CD4-positive, alpha-beta T cell treated with Interleukin-10 for 1 hour (primary cell): Measurements from ENCODE around the gene FRK.
"Not testable (repeated sequence)": the region's sequence is repeated elsewhere in the genome, so short reads cannot be mapped to it uniquely, and the experiment has no call there.

Experiments used
- DNase-seq: peaks from one replicate; pipeline ENCODE4 v3.0.0-alpha.2; 2020

Gene FRK

DNA sequence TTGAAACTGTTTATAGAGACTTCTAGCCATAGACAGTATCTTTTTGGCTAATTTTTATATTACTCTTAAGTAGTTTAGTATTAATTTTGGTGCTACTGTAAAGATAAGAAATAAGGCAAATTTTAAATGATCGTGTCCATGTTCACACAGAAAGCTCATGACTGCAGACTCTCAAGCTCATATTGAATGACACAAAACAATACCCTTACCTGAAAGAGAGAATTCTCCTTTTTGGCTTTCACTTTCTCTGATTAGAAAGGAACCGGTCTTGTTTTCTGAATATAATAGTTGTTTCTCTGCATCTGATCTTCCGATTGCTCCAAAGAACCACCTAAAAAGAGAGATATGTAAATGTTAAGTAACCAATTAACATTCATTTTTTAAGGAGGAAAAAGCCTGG is 57.0 kb downstream of the FRK start:
- no peak for DNase-seq

DNA sequence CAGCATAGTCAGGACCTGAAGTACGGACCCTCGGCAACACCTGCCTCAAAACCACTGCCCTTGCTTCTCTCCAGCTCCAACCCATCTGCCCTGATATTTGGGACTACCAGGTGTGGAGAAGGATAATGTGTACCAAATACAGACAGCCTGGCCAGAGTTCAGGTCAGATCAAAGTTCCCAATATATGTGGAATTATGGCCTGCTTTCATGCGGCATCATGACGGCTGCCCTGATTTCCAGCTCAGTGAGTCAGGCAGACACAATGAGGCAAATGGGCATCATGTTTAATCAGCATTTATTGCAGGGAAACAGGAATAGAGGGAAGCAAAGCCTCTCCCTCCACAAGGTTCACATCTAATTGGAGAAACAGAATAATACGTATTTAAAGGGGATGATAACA is 57.9 kb downstream of the FRK start:
- no peak for DNase-seq

DNA sequence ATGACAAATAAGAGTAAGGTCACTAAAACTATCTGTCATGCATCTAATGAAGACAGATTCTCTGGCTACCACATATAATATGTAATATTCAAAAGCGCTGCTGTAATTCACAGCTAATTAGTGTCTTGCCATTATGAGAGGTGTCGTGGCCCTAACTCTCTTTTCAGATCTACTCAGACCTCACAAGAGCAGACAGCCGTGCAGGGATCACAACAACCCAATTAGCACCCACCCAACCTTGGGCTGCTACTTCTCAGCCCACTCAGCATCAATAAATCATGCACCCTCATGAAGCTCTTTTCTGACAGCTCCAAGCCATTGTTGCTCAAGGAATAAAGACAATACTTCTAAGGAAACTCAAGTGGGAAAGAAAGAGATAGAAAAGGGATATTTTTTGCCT is 61.5 kb downstream of the FRK start:
- DNase-seq: no peak

DNA sequence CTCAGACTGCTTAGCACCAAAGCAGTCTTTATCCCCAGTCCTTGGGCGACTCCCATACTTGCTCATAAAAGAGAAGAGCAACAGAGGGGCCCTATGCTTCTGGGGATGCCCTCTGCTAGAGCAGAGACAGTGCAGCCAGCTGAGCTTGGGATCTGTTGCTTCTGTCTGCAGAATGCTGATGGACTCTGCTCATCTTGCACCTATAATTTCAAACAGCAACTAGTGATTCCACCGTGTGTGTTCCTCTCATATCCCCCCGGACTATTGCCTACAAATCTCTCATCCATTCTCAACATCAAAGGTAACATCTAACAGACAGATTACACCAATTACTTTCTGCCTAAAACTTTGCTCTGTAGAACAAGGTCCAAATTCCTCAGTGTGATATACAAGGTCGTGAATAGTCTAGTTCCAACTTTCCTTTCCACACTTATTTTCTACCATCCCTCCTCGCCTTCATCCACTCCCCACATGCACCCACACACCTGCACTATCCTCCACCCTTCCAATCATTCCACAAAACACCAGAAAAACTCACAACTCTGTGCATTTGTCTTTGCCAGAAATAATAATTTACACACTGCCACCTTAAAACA is 62.6 kb downstream of the FRK start:
- no peak for DNase-seq

DNA sequence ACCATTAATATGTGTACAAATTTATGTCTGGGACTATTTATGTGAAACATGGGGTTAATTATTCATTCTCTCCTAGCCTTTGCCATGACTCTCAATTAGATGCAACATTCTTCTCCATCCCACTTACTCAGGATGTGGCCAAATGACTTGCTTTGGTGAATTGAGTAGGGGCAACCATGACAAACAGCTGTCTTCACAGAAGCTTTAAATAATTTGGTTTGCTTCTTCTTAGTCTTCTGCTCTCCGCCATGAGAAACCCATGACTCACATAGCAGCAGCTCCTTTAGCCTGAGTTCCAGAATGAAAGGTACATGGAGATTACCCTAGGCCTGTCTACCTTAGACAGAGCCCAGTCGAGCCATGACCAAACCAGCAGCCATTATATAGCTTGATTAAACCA is 74.7 kb downstream of the FRK start:
- DNase-seq: no peak

DNA sequence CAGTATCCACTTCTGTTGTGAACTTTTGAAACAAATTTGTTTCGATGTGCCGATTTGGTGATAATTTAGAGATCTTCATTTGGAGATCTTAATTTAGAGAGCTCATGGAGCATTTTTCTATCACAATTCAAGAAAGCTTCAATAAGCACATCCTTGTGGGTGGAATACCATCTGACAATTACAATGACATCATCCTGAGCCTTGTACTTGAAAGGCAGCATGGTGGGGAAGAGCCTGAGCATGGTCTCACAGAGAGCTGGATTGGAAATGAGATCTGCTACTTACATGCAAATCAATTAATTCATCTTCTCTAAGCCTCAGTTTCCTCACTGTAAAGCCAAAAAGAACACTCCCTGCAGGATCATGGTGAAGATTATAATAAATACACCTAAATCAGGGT is 75.9 kb downstream of the FRK start:
- no peak for DNase-seq

DNA sequence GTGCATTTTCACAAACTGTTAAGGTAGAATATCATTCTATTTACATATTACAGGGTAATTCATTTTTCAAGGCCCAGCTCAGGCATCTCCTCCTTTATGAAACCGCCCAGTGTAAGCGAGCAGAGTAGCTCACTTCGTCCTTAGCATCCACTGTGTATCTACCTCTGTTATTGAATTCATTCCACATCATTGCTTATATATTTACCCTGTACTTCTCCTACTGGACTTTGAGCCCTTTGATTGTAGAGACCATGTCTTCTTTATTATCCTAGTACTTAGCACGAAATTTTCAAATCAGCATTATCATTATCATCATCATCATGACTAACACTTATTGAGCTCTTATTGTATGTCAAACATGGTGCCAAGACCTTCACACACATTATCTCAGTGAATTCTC is 76.7 kb downstream of the FRK start:
- DNase-seq: no peak

DNA sequence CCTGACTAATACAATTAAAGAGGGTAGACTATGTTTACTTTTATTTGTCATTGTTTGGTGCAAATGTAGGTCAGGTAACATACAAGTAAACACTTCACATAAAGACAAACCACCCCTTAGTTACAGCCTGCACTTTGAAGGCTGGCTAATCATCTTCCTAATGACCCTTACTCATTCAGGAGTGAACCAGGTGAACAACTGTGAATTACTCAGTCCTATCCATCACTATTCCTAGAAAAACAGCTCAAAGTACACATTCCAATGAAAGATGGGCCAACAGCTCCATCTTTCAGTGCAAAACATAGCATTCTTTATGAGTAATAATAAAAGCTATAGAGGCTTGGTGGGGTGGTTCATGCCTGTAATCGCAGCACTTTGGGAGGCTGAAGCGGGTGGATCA is 78.2 kb downstream of the FRK start:
- DNase-seq: no peak

DNA sequence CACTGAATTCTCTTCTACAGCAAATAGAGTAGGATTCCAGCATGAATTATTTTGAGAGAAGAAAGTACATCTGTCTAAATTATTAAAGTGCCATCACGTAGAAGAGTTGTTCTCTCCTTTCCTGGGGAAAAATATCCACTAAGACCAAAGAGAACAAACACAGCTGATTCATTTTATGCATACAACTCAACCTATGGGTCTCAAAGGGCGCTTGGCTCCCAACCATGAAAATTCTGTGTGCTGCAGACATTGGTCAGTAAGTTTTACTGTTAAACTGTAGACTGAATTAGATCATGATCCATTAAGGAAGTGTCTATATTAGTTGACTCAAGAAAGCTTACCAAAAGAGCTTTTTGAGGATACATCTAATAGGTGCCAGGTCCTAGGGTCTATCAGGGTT is 83.5 kb downstream of the FRK start:
- no peak for DNase-seq

DNA sequence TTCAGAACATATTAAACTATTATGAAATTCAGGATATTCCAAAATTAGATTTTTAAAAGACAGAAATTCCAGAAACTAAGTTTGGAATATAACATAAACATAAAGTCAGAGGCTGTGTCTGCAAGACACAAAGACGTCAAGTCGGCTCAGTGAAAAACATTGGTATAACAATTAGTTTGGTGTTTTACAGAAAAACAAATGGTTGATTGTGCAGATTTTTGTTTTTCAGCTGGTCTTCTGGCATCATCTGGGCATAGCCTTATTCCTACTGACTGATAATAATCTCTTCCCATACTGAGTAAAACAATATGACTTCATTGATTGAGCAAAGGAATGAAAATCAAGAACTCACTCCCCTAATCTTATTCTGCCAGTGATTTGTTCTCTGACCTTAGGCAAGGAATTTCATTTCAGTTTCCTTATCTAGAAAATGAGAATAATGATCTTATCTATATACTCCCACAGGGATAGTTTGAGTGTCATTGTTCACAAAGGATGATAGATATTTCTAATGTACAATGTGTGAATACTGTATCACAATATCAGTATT is 84.3 kb downstream of the FRK start:
- no peak for DNase-seq

DNA sequence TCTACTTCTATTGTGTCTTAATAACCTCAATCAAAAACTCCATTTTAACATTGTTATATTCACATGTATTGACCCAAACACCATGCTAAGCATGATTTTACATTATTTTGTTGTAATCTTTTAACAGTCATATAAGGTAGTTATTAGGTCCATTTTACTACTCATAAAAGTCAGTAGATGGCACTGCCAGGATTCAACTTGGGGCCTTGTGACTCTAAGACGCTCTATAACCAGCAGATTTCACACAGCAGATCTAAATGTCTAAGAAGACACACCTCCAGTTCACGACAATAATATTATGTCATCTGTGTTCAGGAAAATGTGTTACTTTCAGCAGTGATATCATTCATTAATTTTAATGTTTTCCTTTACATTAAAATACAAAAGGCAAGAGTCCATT is 88.0 kb downstream of the FRK start:
- DNase-seq: no peak

DNA sequence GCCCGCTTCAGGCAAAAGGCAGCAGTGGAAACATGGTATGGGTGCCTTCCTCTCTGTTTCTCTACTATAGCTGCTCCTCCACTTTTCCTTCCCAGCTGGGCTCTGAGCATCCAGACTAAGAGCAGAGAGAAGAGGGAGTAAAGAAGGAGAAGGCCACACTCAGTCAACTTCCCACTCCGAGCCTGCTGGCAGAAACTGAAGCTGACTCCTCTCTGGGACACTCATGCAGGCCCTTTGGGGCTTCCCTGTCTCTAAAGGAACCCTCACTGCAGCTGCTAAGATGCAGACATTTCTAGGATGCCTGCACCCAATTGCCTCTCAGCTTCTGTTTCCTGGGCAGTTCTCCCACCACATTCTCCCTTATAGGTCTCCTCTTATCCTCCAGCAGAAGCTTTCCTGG is 88.9 kb downstream of the FRK start:
- no peak for DNase-seq

DNA sequence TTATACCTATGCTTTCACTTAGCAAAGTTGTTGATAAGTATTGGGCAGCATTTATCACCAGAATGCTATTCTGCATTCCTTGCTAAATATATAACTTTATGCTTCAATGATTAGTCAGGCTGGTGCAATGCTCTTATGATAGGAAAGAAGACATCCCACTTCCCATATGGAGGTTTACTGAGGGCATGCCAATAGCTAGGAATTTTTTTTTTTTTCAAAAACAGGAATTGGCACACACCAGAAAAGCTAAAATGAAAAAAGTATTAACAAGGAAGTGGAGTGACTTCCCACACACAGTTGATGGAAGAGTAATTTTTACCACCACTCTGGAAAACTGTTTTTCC is 90.8 kb downstream of the FRK start:
- no peak for DNase-seq

DNA sequence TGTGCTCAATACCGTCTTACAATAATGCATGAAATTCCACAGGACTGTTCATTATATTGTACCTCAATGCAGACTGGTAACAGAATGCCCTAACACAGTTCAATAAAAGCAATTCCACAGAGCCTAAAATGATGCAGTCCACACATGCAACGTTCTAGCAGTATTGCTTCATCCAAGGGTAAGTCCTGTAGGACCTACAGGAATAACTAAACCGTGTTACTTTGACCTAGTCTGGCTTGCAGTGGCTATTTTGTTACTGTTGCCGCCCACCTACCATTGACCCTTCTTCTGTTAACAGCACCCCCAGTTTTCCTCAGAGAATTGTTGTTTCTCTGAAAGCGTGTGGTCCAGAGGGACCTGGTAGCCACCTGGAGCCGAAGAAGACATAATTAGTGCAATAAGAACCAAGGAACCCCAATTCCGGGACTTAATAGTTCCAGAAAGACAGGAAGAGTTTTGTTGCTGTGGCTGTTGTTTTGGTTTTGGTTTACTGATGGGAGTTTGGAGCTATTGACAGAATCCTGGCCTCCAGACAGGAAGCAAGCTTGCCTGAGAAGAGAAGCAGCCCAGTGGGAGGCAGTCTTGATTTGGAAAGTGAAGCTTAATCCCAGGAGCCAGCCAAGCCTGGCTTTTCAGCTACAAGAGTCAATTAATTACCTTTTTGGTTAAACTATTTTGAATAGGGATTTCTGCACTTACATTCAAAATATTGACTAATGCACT is 91.3 kb downstream of the FRK start:
- DNase-seq: no peak

DNA sequence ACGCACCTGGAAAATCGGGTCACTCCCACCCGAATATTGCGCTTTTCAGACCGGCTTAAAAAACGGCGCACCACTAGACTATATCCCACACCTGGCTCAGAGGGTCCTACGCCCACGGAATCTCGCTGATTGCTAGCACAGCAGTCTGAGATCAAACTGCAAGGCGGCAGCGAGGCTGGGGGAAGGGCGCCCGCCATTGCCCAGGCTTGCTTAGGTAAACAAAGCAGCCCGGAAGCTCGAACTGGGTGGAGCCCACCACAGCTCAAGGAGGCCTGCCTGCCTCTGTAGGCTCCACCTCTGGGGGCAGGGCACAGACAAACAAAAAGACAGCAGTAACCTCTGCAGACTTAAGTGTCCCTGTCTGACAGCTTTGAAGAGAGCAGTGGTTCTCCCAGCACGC is 100.4 kb downstream of the FRK start:
- not testable (repeated sequence) for DNase-seq

DNA sequence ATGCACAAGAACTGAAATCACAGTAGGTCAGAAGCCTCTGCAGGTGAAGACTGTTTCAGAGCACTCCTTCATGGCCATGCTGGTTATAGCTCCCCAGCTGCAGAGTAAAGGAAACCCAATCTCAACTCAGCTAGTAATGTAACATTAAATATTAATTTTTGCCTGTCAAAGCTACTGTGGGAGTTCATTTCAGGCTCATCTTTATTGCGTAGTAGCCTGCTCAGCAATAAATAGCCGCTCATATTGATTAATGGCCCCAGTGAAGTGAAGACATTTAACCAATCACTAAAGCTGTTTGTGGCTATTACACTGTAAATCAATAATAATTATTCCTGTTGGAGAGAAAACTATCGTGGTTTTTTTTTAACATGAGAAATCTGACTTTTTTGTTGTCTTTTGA is 101.7 kb downstream of the FRK start:
- no peak for DNase-seq

DNA sequence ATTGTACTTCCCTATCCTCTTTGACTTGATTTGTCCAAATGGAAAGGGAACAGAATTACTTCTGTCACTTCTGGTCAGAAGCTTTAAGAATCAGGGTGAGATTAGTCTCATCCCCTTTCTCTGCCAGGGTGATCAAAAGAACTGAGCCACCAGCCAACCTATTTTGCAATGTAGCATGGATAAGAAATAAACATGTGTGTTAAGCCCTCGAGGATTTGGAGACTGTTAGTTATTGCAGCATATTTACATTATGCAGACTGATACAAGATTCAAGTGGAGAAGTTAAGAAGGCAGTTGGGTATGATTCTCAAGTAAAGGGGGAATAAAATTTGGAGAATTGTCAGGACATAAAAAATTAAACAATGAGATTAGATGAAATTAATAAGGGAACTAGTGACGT is 106.0 kb downstream of the FRK start:
- no peak for DNase-seq

DNA sequence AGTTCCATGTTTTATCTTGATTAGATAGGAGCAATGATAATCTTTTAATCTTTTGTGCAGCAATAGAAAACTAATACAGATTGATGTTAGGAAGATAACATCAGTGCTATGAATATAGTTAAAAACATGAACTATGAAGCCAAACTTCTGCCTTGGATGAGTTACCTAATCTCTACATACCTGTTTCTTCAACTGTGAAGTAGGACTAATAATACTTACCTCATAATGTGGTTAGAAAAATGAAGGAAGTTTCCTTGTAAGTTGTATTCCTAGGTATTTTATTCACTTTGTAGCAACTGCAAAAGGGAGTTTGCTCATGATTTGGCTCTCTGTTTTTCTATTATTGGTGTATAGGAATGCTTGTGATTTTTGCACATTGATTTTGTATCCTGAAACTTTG is 111.9 kb downstream of the FRK start:
- DNase-seq: no peak

DNA sequence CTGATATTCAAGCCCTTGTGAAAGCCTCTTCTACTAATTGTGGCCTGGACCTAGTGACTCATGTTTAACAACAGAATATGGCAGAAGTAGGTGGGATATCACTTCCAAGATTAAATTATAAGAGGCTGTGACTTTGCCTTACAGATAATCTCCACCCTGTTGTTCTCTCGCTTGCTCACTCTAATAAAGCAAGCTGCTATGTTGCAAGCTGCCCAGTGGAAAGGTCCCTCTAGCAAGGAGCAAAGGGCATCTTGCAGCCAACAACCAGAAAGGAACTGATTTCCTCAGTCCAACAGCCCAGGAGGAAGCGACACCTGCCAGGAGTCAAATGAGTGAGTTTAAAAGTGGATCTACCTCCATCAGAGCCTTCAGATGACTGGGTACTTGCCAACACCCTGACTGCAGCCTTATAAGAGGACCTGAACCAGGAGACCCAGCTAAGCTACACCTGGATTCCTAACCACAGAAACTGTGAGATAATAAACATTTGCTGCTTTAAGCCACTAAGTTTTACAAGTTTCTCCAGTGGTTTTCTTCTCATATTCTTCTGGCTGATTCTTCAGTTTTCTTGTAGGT is 112.6 kb downstream of the FRK start:
- no peak for DNase-seq

DNA sequence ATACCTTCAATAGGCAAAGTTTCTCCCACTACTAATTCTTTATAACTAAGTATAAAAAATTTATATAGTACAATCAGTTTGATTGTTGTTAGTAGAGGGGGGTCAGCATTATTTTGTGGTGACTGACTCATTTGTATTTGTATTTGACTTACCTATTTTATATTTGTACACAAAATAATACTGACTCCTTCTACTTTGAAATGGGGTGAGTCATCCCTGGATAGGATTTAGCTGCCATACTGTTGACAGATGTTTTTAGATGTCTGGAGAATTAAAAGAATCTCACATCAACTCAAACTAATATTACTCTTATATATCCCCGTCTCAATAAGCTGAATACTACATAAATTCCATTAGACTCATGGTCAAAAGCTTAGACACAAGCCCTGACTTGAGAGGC is 114.9 kb downstream of the FRK start:
- no peak for DNase-seq

DNA sequence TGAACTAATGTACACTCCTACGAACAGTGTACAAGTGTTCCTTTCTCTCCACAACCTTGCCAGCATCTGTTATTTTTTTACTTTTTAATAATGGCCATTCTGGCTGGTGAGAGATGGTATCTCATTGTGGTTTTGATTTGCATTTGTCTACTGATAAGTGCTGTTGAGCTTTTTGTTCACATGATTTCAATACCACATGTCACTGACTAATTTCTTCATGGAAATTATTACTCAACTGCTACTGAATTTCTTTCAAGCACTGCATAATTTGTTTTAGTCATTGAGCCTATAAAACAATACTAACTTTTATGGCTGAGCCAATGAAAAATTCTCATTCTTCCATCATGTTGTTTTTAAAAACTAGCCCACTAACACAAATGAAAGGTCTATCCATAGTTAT is 115.4 kb downstream of the FRK start:
- DNase-seq: no peak

DNA sequence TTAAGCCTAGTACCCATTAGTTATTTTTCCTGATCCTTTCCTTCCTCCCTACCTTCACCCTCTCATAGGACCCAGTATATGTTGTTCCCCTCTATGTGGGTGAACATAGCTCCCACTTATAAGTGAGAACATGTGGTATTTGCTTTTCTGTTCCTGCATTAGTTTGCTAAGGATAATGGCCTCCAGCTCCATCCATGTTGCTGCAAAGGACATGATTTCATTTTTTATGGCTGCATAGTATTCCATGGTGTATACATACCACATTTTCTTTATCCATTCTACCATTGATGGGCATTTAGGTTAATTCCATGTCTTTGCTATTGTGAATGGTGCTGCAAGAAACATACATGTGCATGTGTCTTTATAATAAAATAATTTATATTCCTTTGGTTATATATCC is 115.9 kb downstream of the FRK start:
- DNase-seq: not testable (repeated sequence)

DNA sequence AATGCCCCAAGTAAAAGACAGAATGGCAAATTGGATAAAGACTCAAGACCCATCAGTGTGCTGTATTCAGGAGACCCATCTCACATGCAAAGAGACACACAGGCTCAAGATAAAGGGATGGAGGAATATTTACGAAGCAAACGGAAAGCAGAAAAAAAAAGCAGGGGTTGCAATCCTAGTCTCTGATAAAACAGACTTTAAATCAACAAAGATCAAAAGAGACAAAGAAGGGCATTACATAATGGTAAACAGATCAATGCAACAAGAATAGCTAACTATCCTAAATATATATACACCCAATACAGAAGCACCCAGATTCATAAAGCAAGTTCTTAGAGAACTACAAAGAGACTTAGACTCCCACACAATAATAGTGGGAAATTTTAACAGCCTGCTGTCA is 123.2 kb downstream of the FRK start:
- DNase-seq: not testable (repeated sequence)

DNA sequence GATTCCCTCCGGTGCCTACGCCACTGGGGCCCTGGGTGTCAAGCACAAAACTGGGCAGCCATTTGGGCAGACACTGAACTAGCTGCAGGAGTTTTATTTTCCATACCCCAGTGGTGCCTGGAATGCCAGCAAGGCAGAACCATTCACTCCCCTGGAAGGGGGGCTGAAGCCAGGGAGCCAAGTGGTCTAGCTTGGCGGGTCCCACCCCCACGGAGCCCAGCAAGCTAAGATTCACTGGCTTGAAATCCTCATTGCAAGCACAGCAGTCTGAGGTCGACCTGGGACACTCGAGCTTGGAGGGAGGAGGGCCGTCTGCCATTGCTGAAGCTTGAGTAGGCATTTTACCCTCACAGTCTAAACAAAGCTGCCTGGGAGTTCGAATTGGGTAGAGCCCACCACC is 125.3 kb downstream of the FRK start:
- no peak for DNase-seq

DNA sequence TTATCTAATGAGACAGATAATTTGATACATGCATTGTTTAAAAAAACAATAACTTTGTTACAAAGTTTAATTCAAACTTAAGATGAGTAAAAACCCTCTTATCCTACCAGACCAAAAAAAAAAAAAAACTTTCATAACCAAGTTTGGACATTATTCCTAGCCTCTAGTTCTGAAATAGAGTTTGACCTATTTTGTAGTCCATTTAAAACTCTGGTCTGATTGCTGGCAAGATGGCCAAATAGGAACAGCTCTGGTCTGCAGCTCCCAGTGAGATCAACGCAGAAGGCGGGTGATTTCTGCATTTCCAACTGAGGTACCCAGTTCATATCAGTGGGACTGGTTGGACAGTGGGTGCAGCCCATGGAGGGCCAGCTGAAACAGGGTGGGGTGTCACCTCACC is 125.9 kb downstream of the FRK start:
- DNase-seq: no peak
